ENCODE measurements around the gene BOLA3.

The BOLA3 gene

DNA sequence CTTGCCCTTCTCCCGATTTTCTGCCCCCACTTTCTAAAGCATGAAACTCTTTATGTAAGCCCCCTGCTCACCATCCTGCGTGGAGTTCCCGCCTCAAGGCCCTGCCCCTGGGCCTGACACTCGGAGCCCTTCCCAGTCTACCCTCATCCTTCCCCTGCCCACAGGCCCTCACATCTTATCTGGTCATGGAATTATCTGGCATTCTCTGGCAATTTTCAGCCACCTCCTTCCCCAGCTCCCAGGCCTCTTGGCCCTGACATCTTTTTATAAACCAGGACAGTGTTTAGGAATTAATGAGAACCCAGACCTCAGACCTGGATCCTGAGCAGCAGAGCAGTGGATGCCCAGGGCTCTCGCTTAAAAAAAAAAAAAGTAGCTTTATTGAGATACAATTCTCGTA, 61.7 kb downstream of the BOLA3 start:
- Histone ChIP-seq H3K27me3 (ENCODE audit: control insufficient read depth in 5 of 5, insufficient read depth in 4 of 5, low read length in 5 of 5) (no peaks in the 10 kb centered on the region), H3K9ac (ENCODE audit: low read length in 5 of 5) (no peak overlapping the region), H3K9me3 (ENCODE audit: control insufficient read depth in 5 of 5, low read length in 5 of 5) (no peaks in the 10 kb centered on the region), H3K36me3 (ENCODE audit: control insufficient read depth in 5 of 5, insufficient read depth in 5 of 5, low read length in 5 of 5) (peaks cover 0 to 76% (median 43%) of the 10 kb centered on the region in 5 donors), H3K4me1 (ENCODE audit: control insufficient read depth in 5 of 5, insufficient read depth in 5 of 5, low read length in 5 of 5) (no peaks in the 10 kb centered on the region), H3K4me3 (ENCODE audit: low read depth in 1 of 5, low read length in 5 of 5) (no peak overlapping the region), H3K27ac (ENCODE audit: low read depth, low read length) (no peak overlapping the region)
